Psoas muscle (tissue), 8 donors: ENCODE results near the gene FUT7. TPM values are rescaled to one million over a fixed set of nuclear protein-coding genes. Genes with fewer than 3 reads are reported as not detected.

ENCODE experiments used
- ATAC-seq, 4 donors: fragments of 200-7000 bp; cut with Tn5 transposase; one replicate each; pipeline ENCODE4 v1.9.1; 2020; ENCODE audit warnings: moderate library complexity in 3 of 4, mild to moderate bottlenecking in 2 of 4
- DNase-seq, 2 donors: peaks; one replicate each; pipeline ENCODE4 v3.0.0-alpha.2; 2020
- H3K27ac ChIP-seq: fragments of 200-600 bp; one replicate; pipeline ENCODE4 v1.8.0; 2022
- H3K27me3 ChIP-seq, 3 donors: fragments of 200-600 bp in 1 of 3; one replicate each; pipeline versions ENCODE4 v1.6.1 to v1.8.0; 2013 to 2022; ENCODE audit warnings: low read length in 2 of 3, mild to moderate bottlenecking in 2 of 3, moderate library complexity in 1 of 3; ENCODE audit not compliant: insufficient read depth in 3 of 3
- H3K36me3 ChIP-seq, 2 donors: fragments of 200-600 bp in 1 of 2; one replicate each; pipeline versions ENCODE4 v1.6.1 to v1.8.0; 2013 to 2022; ENCODE audit warnings: low read depth in 1 of 2, mild to moderate bottlenecking in 1 of 2, moderate library complexity in 1 of 2; ENCODE audit not compliant: insufficient read depth in 1 of 2
- H3K4me1 ChIP-seq: fragments of 200-600 bp; one replicate; pipeline ENCODE4 v1.8.0; 2022
- H3K4me3 ChIP-seq: fragments of 200-600 bp; one replicate; pipeline ENCODE4 v1.8.0; 2022; ENCODE audit warnings: mild to moderate bottlenecking
- H3K9me3 ChIP-seq: fragments of 200-600 bp; one replicate; pipeline ENCODE4 v1.8.0; 2022
- CTCF ChIP-seq: fragments of 200-600 bp; IDR thresholded peaks from one replicate; pipeline ENCODE4 v1.8.0; 2022; ENCODE audit warnings: antibody characterized with exemption
- WGBS, 3 donors: extraction: QIAGEN DNeasy Blood & Tissue Kit; methylation state at CpG; one replicate each; pipeline versions ENCODE4 v1.1.6 to v1.1.7; 2013; 5-methylcytosine and 5-hydroxymethylcytosine counted together
- intact Hi-C, 2 donors: fragments of 100-400 bp; cut with DNase I; formaldehyde crosslinking; loops; one replicate each; pipeline versions ENCODE4 v1.11.0 to v1.14.2; 2022
- polyA plus RNA-seq, 3 donors: library from polyadenylated mRNA; stranded (reverse); fragments of 200-250 nt; gene quantifications; one replicate each; pipeline ENCODE4 v1.2.3, GENCODE V29; 2013
- total RNA-seq, 4 donors: library from RNA; stranded (reverse); fragmentation: NEBNext Ultra II Directional in 2 of 4; extraction: Animal tissue kit (Norgen Biotek cat#: 25700) in 2 of 4; gene quantifications; one replicate each; pipeline versions ENCODE4 v1.2.1 to v1.2.4, GENCODE V29; 2021 to 2023
- donor health status: healthy with polysubstance abuse.
- donor health status: DM: no; HTN: no; CAD: no; lungs with moderate emphysema.
- donor health status: Bipolar disorder and iron deficiency.
- donor health status: healthy.
- donor health status: DM: yes; HTN: yes; CAD: no.
- donor health status: DM: no; HTN: no; CAD: no.
- donor health status: DM: no; HTN: no; CAD: no.
- donor health status: DM: yes; HTN: yes; CAD: no.

FUT7 gene
- total and polyA plus RNA-seq, 7 donors, result 0.01 to 0.08 (median 0.06) TPM; not detected in 4

- intact Hi-C loops, result no loop called here
- no peak for TF ChIP-seq CTCF
These were observed 12.9 kb downstream of the FUT7 start for GRCh38 chr9:137018761-137019559.

GRCh38 chr9:137017791-137018497 lies 13.9 kb downstream of the FUT7 start:
- Histone ChIP-seq H3K36me3 (peaks cover 0 to 64% of the 10 kb centered on the region in 2 donors), H3K27me3 (no peaks in the 10 kb centered on the region), H3K27ac (no peak overlapping the region), H3K4me3 (no peak overlapping the region), H3K9me3 (no peaks in the 10 kb centered on the region), H3K4me1 (no peaks in the 10 kb centered on the region)
- no peak for TF ChIP-seq CTCF
- DNase-seq (no peak), ATAC-seq (no peak)
- intact Hi-C loops, result no loop called here
- 91 to 94% (median 93%) methylated on average over 41 to 45 of the region's 45 CpGs for WGBS, 3 donors

More at GRCh38 chr9:137018761-137019559, 12.9 kb downstream of the FUT7 start:
- 88 to 95% (median 92%) methylated on average over 33 to 36 of the region's 36 CpGs for WGBS, 3 donors
- H3K9me3 ChIP-seq, result no peaks in the 10 kb centered on the region
- H3K4me3 ChIP-seq, result no peak overlapping the region
- no peaks in the 10 kb centered on the region for H3K27me3 ChIP-seq
- no peak overlapping the region for H3K27ac ChIP-seq
- H3K4me1 ChIP-seq, result no peaks in the 10 kb centered on the region
- DNase-seq (no peak), ATAC-seq (no peak)
- peaks cover 0 to 58% of the 10 kb centered on the region in 2 donors for H3K36me3 ChIP-seq

GRCh38 chr9:137017071-137017470 lies 14.8 kb downstream of the FUT7 start:
- Histone ChIP-seq H3K27me3 (no peaks in the 10 kb centered on the region), H3K9me3 (no peaks in the 10 kb centered on the region), H3K4me1 (no peaks in the 10 kb centered on the region), H3K4me3 (no peak overlapping the region), H3K36me3 (peaks cover 0 to 72% of the 10 kb centered on the region in 2 donors), H3K27ac (no peak overlapping the region)
- no peak for TF ChIP-seq CTCF
- ATAC-seq (no peak), DNase-seq (no peak)
- 97 to 98% (median 97%) methylated on average over 28 of the region's 28 CpGs for WGBS, 3 donors
- intact Hi-C loops, result no loop called here

- Histone ChIP-seq H3K36me3 (peaks cover 0 to 78% of the 10 kb centered on the region in 2 donors), H3K27me3 (no peaks in the 10 kb centered on the region), H3K9me3 (no peaks in the 10 kb centered on the region), H3K4me1 (no peaks in the 10 kb centered on the region), H3K27ac (no peak overlapping the region), H3K4me3 (no peak overlapping the region)
- intact Hi-C loops, result no loop called here
- TF ChIP-seq CTCF, result no peak
- ATAC-seq (no peak), DNase-seq (no peak)
- 91 to 92% (median 92%) methylated on average over 13 to 16 of the region's 16 CpGs for WGBS, 3 donors
These were observed 15.5 kb downstream of the FUT7 start for GRCh38 chr9:137016436-137016835.
